Stimulated activated CD4-positive, alpha-beta T cell treated with anti-CD3 and anti-CD28 coated beads, Interleukin-12 subunit alpha, Interleukin-12 subunit beta, amount 100 ng/mL, for 48 hours (primary cell): Measurements from ENCODE around the gene SOCS7.

ENCODE experiments used
- DNase-seq, 3 donors: peaks; one replicate each; pipeline ENCODE4 v3.0.0-alpha.2; 2020; ENCODE audit warnings: low read depth in 2 of 3, low spot score in 1 of 3

The SOCS7 gene

GRCh38 chr17:38361694-38362465 lies 10.2 kb downstream of the SOCS7 start:
- DNase-seq, result no peak

DNA sequence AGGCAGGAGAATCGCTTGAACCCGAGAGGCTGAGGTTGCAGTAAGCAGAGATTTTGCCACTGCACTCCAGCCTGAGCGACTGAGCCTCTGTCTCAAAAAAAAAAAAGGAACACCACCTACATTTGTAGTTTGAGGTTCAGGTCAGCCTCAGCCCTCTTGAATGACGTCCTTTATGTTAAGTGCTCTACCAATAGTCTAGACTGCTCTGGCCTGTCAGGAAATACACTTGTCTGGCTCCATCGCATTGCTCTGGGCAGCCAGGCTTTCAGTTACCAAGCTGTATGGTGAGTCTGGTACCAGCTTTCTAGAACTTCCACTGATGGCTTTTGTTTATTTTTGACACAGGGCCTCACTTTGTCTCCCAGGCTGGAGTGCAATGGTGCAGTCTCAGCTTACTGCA lies 11.4 kb downstream of the SOCS7 start:
- DNase-seq, result no peak

- DNase-seq, result no peak
Observed at GRCh38 chr17:38364741-38365140, 13.1 kb downstream of the SOCS7 start.

DNA sequence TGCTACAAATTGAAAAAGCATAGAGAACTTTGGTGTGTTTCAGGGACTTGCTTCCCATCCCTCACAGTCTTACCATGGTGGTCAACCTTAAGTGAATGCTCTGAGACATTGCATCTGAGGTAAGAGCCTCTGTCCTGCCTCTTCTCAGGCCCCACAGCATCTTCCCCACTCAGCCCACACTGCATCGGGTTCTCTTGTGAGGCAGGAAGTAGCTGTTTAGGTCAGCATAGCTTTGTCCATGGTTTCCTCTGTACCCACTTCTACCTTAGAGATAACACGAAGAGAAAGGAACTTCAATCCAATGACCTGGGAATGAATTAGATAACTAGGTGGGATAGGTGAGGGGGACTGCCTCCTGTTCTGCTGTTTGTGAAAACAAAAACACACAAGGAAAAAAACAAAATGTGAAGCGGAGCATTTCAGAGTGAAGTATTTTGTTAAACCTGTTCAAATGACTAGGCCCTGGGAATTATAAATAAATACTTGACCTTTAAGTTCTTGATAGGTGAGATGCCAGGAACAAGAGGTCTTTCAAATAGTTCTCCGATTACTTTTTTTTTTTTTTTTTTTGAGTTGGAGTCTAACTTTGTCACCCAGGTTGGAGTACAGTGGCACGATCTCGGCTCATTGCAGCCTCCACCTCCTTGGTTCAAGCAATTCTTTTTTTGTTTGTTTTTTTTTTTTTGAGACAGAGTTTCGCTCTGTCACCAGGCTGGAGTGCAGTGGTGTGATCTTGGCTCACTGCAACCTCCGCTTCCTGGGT lies 17.7 kb downstream of the SOCS7 start:
- no peak for DNase-seq

DNA sequence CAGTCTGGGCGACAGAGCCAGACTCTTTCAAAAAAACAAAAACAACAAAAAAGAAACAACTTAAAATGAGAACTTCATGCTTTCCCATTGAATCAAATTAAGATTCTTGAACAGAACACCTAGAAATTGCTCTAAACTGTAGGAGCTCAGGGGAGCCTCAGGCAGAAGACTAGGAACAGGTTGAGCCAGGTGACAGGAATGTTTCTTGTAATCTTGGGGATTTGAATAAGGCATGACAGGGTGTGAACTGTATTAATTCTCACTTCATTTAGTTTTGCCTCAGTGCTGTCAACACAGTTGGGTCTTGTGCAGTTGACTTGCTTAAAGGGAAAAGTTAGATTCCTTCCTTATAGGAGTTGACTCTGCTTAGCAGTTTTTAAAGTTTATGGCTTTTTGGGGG lies 27.8 kb downstream of the SOCS7 start:
- DNase-seq, result no peak

DNA sequence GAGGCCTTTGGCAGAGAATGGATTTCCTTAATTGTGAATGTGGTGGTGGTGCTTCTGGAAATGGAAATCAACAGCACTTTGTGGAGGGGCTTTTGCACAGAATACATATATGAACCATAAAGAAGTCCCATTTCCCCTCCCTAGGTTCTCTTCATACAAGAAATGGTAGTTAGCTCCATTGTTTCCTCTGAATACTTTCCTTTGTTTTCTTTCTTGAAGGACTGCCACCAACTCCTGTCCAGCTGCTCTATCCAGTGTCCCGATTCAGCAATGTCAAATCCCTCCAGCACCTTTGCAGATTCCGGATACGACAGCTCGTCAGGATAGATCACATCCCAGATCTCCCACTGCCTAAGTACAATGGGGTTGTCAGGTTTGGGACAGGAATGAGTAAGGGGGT lies 43.4 kb downstream of the SOCS7 start:
- DNase-seq, result no peak

- DNase-seq, result no peak
Observed at GRCh38 chr17:38397227-38397626, 45.6 kb downstream of the SOCS7 start.

GRCh38 chr17:38400286-38400685 lies 48.6 kb downstream of the SOCS7 start:
- DNase-seq, result no peak

DNA sequence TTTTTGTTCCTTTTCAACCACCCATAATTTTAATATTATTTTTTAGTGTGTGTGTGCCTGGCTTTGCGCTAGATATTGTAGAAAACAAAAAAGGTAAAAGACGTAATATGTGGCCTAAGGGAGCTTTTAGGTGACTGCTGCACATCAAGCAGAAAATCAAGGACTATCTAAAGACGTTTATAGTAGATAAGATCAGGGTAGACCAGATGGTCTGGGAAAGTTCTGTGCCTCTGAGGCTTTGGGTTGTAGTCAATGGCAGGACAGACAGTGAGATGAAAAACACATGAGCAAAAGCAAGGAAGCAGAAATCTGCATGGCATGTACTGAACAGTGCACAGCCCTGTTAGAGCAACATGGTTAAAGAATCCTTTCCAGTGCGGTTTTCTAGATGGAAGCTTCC lies 49.8 kb downstream of the SOCS7 start:
- no peak for DNase-seq

GRCh38 chr17:38402897-38403296 lies 51.3 kb downstream of the SOCS7 start:
- DNase-seq, result no peak

DNA sequence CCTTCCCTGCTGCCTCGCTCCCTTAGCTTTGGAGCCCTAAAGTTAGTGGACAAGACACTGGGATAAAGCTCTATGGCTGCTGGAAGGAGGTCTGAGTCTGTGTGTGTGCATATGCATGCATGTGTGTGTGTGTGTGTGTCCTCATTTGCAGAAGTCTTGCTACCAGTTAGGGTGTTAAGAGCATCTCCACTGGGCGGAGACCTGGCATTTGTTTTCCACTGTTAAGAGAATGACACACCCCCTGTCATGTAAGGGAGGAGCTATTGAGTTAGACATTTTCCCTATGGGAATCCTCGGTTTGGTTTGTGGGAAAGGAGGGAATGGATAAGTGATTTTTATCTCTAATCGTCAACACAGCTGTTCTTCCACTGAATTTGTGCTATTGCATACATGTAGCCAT lies 51.8 kb downstream of the SOCS7 start:
- no peak for DNase-seq

DNA sequence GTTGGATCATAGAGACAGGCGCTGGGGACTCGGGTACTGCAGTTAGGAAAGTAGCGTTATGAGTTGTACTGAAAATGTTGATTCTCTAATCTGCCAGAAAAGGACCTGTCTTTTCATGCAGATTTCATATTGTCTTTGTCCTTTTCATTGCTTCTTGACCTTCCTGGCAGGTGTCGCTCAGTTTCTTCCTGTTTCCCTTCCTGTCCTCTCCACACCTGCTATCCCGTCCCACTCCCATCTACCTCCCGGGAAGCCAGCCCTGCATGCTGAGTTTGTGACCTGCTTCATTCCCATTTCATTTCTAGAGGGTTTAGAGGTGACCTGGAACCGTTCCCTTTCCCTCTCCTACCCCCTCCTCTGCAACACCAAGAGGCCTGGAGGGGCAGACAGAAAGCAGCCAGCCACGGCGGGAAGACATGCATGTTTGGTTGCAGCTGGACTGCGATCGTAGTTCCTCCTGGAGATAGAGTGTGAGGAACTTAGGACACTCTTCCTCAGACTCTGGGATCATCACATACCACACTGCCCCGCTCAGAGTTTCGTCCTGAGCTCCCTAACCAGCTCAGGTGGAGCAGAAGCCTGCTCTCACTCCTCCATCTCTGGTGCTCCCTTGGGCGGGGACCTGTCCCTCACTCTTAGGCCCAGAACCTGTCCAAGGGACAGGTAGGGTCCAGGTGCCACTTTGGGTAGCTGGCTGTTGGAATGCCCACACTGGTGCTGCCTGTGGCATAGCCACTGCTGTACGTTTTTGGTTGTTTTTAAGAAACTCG lies 52.7 kb downstream of the SOCS7 start:
- DNase-seq, result no peak

DNA sequence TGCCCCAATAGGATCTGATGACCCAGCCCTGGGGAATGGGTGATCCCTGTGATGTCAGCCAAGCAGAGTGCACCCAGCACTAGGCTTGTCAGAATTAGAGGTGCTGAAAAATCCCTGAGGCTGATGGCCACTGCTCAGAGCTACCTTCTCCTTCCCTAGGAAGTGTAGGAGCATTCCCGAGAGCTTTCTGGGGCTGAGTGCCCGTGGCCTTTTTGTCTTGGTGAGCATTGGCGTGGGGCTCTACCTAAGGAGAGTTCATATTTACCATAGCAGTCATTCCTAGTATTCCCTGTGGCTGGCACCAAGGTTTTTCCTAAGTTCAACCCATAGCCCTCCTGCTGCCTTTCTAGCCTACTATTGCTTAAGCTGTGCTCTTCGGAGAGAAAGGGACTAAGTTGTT lies 54.0 kb downstream of the SOCS7 start:
- DNase-seq, result no peak

DNA sequence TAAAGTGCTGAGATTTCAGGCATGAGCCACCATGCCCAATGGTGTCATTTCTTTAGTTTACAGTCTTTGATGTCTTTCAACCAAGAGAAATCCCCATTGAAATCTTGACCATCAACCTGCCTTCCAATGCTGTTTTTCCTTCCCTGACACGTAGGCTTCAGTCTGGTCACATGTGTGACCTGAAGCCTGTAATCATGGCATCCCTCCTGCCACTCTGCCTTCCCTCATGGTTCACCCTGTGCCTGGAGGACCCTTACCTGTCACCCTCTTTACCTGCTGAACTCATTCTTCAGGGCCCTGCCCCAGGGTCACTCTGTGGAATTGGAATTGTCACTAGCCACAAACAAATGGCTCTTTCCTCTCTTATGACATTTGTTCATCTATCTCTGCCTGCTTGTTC lies 58.6 kb downstream of the SOCS7 start:
- no peak for DNase-seq

- no peak for DNase-seq
Observed at GRCh38 chr17:38415250-38416194, 63.9 kb downstream of the SOCS7 start.

- DNase-seq, result no peak
Observed at GRCh38 chr17:38416840-38417209, 65.2 kb downstream of the SOCS7 start.

DNA sequence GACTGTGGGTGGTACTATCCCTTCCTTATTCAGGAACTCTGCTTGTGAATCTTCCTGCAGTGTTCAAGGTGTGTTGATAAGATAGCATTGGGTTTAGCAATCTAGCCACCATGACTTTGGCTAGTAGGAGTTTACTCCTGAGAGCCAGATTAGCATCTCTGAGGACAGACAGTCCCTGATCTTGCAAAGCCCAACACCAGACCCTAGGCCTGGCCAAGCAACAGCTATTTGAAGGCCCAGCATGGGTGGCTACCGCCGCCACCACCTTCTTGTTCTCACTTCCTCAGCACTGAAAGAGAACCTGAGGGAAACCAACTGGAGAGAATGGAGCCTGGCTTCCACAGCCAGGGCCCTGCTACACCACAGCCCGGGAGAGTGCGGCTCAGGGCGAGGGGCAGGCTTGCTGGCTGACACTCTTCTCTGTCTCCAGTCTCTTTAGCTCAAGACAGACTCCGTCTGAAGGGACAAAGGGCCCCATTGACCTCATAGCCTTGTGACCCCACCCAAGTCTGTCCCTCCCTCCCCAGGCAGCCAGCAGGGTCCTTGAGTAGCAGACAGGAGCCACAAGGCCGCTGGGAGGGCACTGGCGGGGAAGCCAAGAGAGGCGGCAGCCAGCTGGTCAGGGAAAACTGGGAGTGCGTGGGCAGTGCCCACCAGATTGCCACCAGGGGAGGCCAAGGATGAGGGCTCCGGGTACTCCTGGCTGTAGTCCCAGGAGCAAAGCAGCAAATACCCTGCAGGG lies 65.7 kb downstream of the SOCS7 start:
- DNase-seq, result no peak

DNA sequence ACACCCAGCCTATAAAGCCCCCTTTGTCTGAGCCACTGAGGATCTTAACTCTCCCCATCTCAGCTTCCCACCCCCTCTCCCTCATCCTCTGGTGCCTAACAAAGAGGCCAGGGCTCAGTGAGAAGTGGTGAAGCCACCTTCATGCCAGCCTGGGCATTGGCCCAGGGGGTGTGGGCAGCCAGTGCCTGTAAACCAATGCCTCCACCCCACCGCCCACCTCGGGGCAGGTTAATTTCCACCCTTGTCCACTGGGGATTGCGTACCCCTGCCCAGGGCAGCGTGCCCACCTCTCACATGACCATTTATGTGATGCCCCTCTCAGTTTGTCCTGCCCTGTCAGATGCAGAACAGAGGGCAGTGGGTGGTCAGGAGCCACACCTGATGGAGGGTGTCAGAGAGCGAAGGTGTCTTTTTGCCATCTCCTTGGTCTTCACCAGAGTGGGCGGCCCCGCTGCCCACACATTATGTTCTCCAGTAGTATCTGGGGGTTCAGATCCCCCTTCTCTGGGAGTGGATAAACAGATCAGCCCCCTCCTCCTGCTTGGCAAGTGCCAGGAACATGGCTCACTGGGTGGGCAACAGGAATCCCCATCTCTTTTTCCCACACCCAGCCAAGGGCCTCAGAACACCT lies 66.5 kb downstream of the SOCS7 start:
- no peak for DNase-seq

GRCh38 chr17:38418693-38419507 lies 67.3 kb downstream of the SOCS7 start:
- no peak for DNase-seq
